Fibroblast of mammary gland (primary cell): ENCODE data around the gene LARP1.

Experiments
- DNase-seq: peaks from one replicate; pipeline ENCODE4 v3.0.0-alpha.2; 2010; ENCODE audit warnings: low read depth
- H3K4me3 ChIP-seq: 2 replicates; pipeline ENCODE4 v1.5.1; 2011; ENCODE audit warnings: low read depth, mild to moderate bottlenecking, low read length, moderate library complexity; ENCODE audit not compliant: control insufficient read depth
- CTCF ChIP-seq: conservative IDR thresholded peaks from 2 replicates; pipeline ENCODE4 v1.5.1; 2011; ENCODE audit warnings: low read depth, low read length, inconsistent platforms; ENCODE audit not compliant: control insufficient read depth, insufficient read depth

LARP1 gene

GRCh38 chr5:154712518-154713437 is 42.4 kb upstream of the LARP1 start:
- H3K4me3 ChIP-seq: no peak overlapping the region
- DNase-seq: no peak
- no peak for TF ChIP-seq CTCF

GRCh38 chr5:154713615-154714125 is 41.5 kb upstream of the LARP1 start:
- no peak overlapping the region for H3K4me3 ChIP-seq
- DNase-seq: no peak
- TF ChIP-seq CTCF: no peak

GRCh38 chr5:154714266-154714986 is 40.8 kb upstream of the LARP1 start:
- no peak for TF ChIP-seq CTCF
- H3K4me3 ChIP-seq: no peak overlapping the region
- DNase-seq: no peak

GRCh38 chr5:154721481-154722058 is 33.6 kb upstream of the LARP1 start:
- H3K4me3 ChIP-seq: no peak overlapping the region
- no peak for DNase-seq
- no peak for TF ChIP-seq CTCF

- no peak for TF ChIP-seq CTCF
- DNase-seq: no peak
- no peak overlapping the region for H3K4me3 ChIP-seq
These were observed 33.1 kb upstream of the LARP1 start for GRCh38 chr5:154722097-154722496.

GRCh38 chr5:154722936-154723335 is 32.2 kb upstream of the LARP1 start:
- no peak for DNase-seq
- TF ChIP-seq CTCF: no peak
- no peak overlapping the region for H3K4me3 ChIP-seq
